HL-60 (cell line): ENCODE data around the gene TMEM217.

Experiments
- DNase-seq, 2 experiments: peaks; one replicate each; pipeline ENCODE4 v3.0.0-alpha.2; 2010 to 2020; ENCODE audit warnings: low read depth in 1 of 2, low spot score in 1 of 2
- H3K27ac ChIP-seq: fragments of 250-450 bp; sonication (Bioruptor Pico); replicated peaks from 2 replicates; pipeline ENCODE4 v1.5.1; 2020; ENCODE audit warnings: mild to moderate bottlenecking, moderate library complexity
- H3K27me3 ChIP-seq: fragments of 250-450 bp; sonication (Bioruptor Pico); 2 replicates; pipeline ENCODE4 v1.5.1; 2021; ENCODE audit warnings: mild to moderate bottlenecking, moderate library complexity; ENCODE audit not compliant: insufficient read depth, poor library complexity, severe bottlenecking
- H3K4me3 ChIP-seq: replicated peaks from 2 replicates; pipeline ENCODE4 v1.5.1; 2011; ENCODE audit warnings: mild to moderate bottlenecking, control low read depth, low read length; ENCODE audit not compliant: insufficient read depth
- CTCF ChIP-seq: IDR thresholded peaks from one replicate; pipeline ENCODE4 v1.5.1; 2011; ENCODE audit warnings: low read length, control low read depth, inconsistent platforms; ENCODE audit not compliant: insufficient read depth
- GABPA ChIP-seq: IDR thresholded peaks from 2 replicates; pipeline ENCODE4 v1.6.1; 2012; ENCODE audit warnings: low read depth
- POLR2AphosphoS5 ChIP-seq: IDR thresholded peaks from 2 replicates; pipeline ENCODE4 v1.6.1; 2012; ENCODE audit warnings: low read depth
- REST ChIP-seq: IDR thresholded peaks from 2 replicates; pipeline ENCODE4 v1.6.1; 2012; ENCODE audit warnings: low read depth; ENCODE audit not compliant: insufficient replicate concordance
- SPI1 ChIP-seq: IDR thresholded peaks from 2 replicates; pipeline ENCODE4 v1.6.1; 2012; ENCODE audit warnings: low read depth, mild to moderate bottlenecking, borderline replicate concordance

TMEM217 gene

GRCh38 chr6:37285861-37286311 lies 27.9 kb upstream of the TMEM217 start:
- TF ChIP-seq REST (no peak), SPI1 (no peak), POLR2AphosphoS5 (no peak), CTCF (no peak), GABPA (no peak)
- Histone ChIP-seq H3K27ac (no peak overlapping the region), H3K4me3 (no peak overlapping the region), H3K27me3 (no peaks in the 10 kb centered on the region)
- no peak for DNase-seq

- TF ChIP-seq GABPA: no peak
- TF ChIP-seq REST: no peak
- TF ChIP-seq POLR2AphosphoS5: no peak
- TF ChIP-seq SPI1: no peak
- no peak for TF ChIP-seq CTCF
- no peak overlapping the region for H3K27ac ChIP-seq
- H3K4me3 ChIP-seq: no peak overlapping the region
- DNase-seq: no peak
- no peaks in the 10 kb centered on the region for H3K27me3 ChIP-seq
These were observed 26.8 kb upstream of the TMEM217 start for GRCh38 chr6:37284781-37285180.

- no peak overlapping the region for H3K27ac ChIP-seq
- no peak for TF ChIP-seq GABPA
- TF ChIP-seq POLR2AphosphoS5: no peak
- TF ChIP-seq REST: no peak
- TF ChIP-seq SPI1: no peak
- TF ChIP-seq CTCF: no peak
These were observed 25.8 kb upstream of the TMEM217 start for GRCh38 chr6:37283671-37284151.

More at GRCh38 chr6:37283671-37284151, 25.8 kb upstream of the TMEM217 start:
- no peaks in the 10 kb centered on the region for H3K27me3 ChIP-seq
- H3K4me3 ChIP-seq: no peak overlapping the region
- DNase-seq: no peak
